A549 (cell line): ENCODE data around the gene LAMP1. TPM values are rescaled to one million over a fixed set of nuclear protein-coding genes. Genes with fewer than 3 reads are reported as not detected.

Experiments used
- ATAC-seq, 2 experiments: fragments of 200-7000 bp in 1 of 2; fragments of >200 bp in 1 of 2; cut with Nextera tagmentation in 1 of 2; cut with Tn5 transposase in 1 of 2; 3 replicates each; pipeline versions ENCODE4 v1.8.0 to v1.9.1; 2018 to 2020; ENCODE audit warnings: mild to moderate bottlenecking in 1 of 2, moderate library complexity in 1 of 2
- CTCF ChIA-PET: fragments of 300-600 bp; sonication (Branson Sonifier 250); formaldehyde crosslinking; extraction: SDS; loops from one replicate; lab custom pipeline; 2021; ENCODE audit warnings: antibody characterized with exemption, inconsistent platforms; lab: Yijun Ruan, JAX
- POLR2A ChIA-PET: fragments of 350-600 bp; formaldehyde crosslinking; extraction: SDS; loops from one replicate; lab custom pipeline; 2021; ENCODE audit warnings: antibody characterized with exemption, inconsistent platforms; lab: Yijun Ruan, JAX
- DNase-seq, 2 experiments: peaks; one replicate each; pipeline versions ENCODE4 v3.0.0 to v3.0.0-alpha.2; 2011 to 2016; ENCODE audit warnings: low read depth in 1 of 2, low spot score in 1 of 2
- FAIRE-seq: peaks from 2 replicates; lab custom pipeline; 2011; peaks lifted over from hg19 to GRCh38; lab: Jason Lieb, UNC
- H3K27ac ChIP-seq, 2 experiments: fragments of >200 bp; sonication (Bioruptor Twin); formaldehyde crosslinking; 3 replicates each; pipeline ENCODE4 v1.5.1; 2016 to 2017
- H3K4me1 ChIP-seq: fragments of >200 bp; sonication (Bioruptor Twin); formaldehyde crosslinking; 3 replicates; pipeline ENCODE4 v1.6.1; 2016
- H3K4me2 ChIP-seq: fragments of >200 bp; sonication (Bioruptor Twin); formaldehyde crosslinking; 3 replicates; pipeline ENCODE4 v1.6.1; 2016
- H3K4me3 ChIP-seq: fragments of >200 bp; sonication (Bioruptor Twin); formaldehyde crosslinking; 3 replicates; pipeline ENCODE4 v1.5.1; 2016
- H3K9me3 ChIP-seq: fragments of >200 bp; sonication (Bioruptor Twin); formaldehyde crosslinking; 3 replicates; pipeline ENCODE4 v1.6.1; 2016
- BHLHE40 ChIP-seq: IDR thresholded peaks from 2 replicates; pipeline ENCODE4 v1.6.1; 2012; ENCODE audit warnings: low read depth, low read length, inconsistent platforms
- CBX8 ChIP-seq: fragments of 200-600 bp; sonication (generic); IDR thresholded peaks from 2 replicates; pipeline ENCODE4 v1.6.1; 2016
- CEBPB ChIP-seq, 2 experiments: fragments of >200 bp in 1 of 2; sonication (Bioruptor Twin) in 1 of 2; formaldehyde crosslinking in 1 of 2; IDR thresholded peaks; 2 replicates each; pipeline ENCODE4 v1.6.1; 2012 to 2016
- CHD2 ChIP-seq: fragments of 150-350 bp; IDR thresholded peaks from 2 replicates; pipeline ENCODE4 v1.6.1; 2014; ENCODE audit warnings: low read length; ENCODE audit not compliant: partially characterized antibody
- CHD4 ChIP-seq: fragments of 200-600 bp; sonication (generic); IDR thresholded peaks from 2 replicates; pipeline ENCODE4 v1.6.1; 2016; ENCODE audit warnings: antibody characterized with exemption, mild to moderate bottlenecking, borderline replicate concordance
- EHMT2 ChIP-seq: fragments of 200-600 bp; sonication (generic); IDR thresholded peaks from 2 replicates; pipeline ENCODE4 v1.6.1; 2016; ENCODE audit warnings: antibody characterized with exemption, low read depth, mild to moderate bottlenecking, moderate library complexity
- ESRRA ChIP-seq: fragments of 150-350 bp; IDR thresholded peaks from 2 replicates; pipeline ENCODE4 v1.6.1; 2014; ENCODE audit warnings: mild to moderate bottlenecking, low read length, borderline replicate concordance
- FOSL2 ChIP-seq, 2 experiments: fragments of 450-650 bp in 1 of 2; fragments of >200 bp in 1 of 2; sonication (Bioruptor Twin) in 1 of 2; formaldehyde crosslinking; IDR thresholded peaks; 2 replicates each; pipeline versions ENCODE4 v1.5.0 to v1.6.1; 2016 to 2020; ENCODE audit warnings: mild to moderate bottlenecking in 1 of 2, moderate library complexity in 1 of 2
- FOXS1 ChIP-seq: fragments of 250-450 bp; sonication (Bioruptor Pico); IDR thresholded peaks from 2 replicates; pipeline ENCODE4 v1.5.0; 2020; ENCODE audit warnings: mild to moderate bottlenecking, moderate library complexity
- GATA3 ChIP-seq: IDR thresholded peaks from 2 replicates; pipeline ENCODE4 v1.6.1; 2012; ENCODE audit warnings: borderline replicate concordance
- HDAC2 ChIP-seq: fragments of 200-600 bp; sonication (generic); IDR thresholded peaks from 2 replicates; pipeline ENCODE4 v1.6.1; 2016
- HOXB13 ChIP-seq: fragments of 250-450 bp; sonication (Bioruptor Pico); IDR thresholded peaks from 2 replicates; pipeline ENCODE4 v1.5.0; 2020; ENCODE audit warnings: low read depth, mild to moderate bottlenecking, moderate library complexity
- HOXB5 ChIP-seq: fragments of 250-450 bp; sonication (Bioruptor Pico); IDR thresholded peaks from 2 replicates; pipeline ENCODE4 v1.5.0; 2020; ENCODE audit warnings: mild to moderate bottlenecking, moderate library complexity
- KDM1A ChIP-seq: fragments of 200-600 bp; sonication (generic); IDR thresholded peaks from 2 replicates; pipeline ENCODE4 v1.6.1; 2016; ENCODE audit warnings: low read depth, mild to moderate bottlenecking
- MAFK ChIP-seq: fragments of 450-650 bp; IDR thresholded peaks from 2 replicates; pipeline ENCODE4 v1.6.1; 2014; ENCODE audit not compliant: partially characterized antibody
- MAZ ChIP-seq: fragments of 150-350 bp; IDR thresholded peaks from 2 replicates; pipeline ENCODE4 v1.6.1; 2014; ENCODE audit warnings: antibody characterized with exemption, low read depth, low read length, borderline replicate concordance
- NFE2L2 ChIP-seq: fragments of 150-350 bp; conservative IDR thresholded peaks from 2 replicates; pipeline ENCODE4 v1.6.1; 2014; ENCODE audit warnings: low read length
- NPAS2 ChIP-seq: fragments of 250-450 bp; sonication (Bioruptor Pico); IDR thresholded peaks from 2 replicates; pipeline ENCODE4 v1.8.0; 2022; ENCODE audit warnings: mild to moderate bottlenecking, moderate library complexity, borderline replicate concordance
- POLR2A ChIP-seq: IDR thresholded peaks from 2 replicates; pipeline ENCODE4 v1.6.1; 2012; ENCODE audit warnings: mild to moderate bottlenecking, low read length
- POLR2AphosphoS2 ChIP-seq: conservative IDR thresholded peaks from 2 replicates; pipeline ENCODE4 v1.6.1; 2012; ENCODE audit warnings: low read length, improper control_type of control experiment, inconsistent platforms
- RNF2 ChIP-seq: fragments of 200-600 bp; sonication (generic); IDR thresholded peaks from 2 replicates; pipeline ENCODE4 v1.6.1; 2016; ENCODE audit warnings: low read depth, mild to moderate bottlenecking, antibody characterized with exemption, moderate library complexity, borderline replicate concordance
- ZC3H11A ChIP-seq: fragments of 450-650 bp; IDR thresholded peaks from 2 replicates; pipeline ENCODE4 v1.6.1; 2014; ENCODE audit warnings: antibody characterized with exemption, mild to moderate bottlenecking
- ZFP36 ChIP-seq: fragments of 450-650 bp; IDR thresholded peaks from 2 replicates; pipeline ENCODE4 v1.6.1; 2014; ENCODE audit warnings: borderline replicate concordance; ENCODE audit not compliant: partially characterized antibody
- ZSCAN20 ChIP-seq: fragments of 250-450 bp; sonication (Bioruptor Pico); IDR thresholded peaks from 2 replicates; pipeline ENCODE4 v1.8.0; 2022; ENCODE audit warnings: mild to moderate bottlenecking, moderate library complexity
- WGBS: methylation state at CpG from one replicate; pipeline ENCODE4 v1.1.6; 2017; ENCODE audit errors: missing lambda C conversion rate; 5-methylcytosine and 5-hydroxymethylcytosine counted together
- polyA plus RNA-seq, 4 experiments: library from polyadenylated mRNA; depleted of rRNA in 3 of 4; stranded (reverse); fragments of >200 nt; fragmentation: RNase III in 1 of 4; extraction: RNeasy Plus Mini Kit Qiagen cat#74134 plus additional on column Dnase treatment in 1 of 4; gene quantifications; 2 replicates in 3 of 4; 3 replicates in 1 of 4; pipeline ENCODE4 v1.2.3, GENCODE V29; 2011 to 2017
- TF ChIP-seq, protein P1 (sequence below): fragments of 250-450 bp; sonication (Bioruptor Pico); IDR thresholded peaks from 2 replicates; pipeline ENCODE4 v1.5.0; 2020; ENCODE audit warnings: low read depth, mild to moderate bottlenecking, moderate library complexity
- TF ChIP-seq, protein P2 (sequence below): IDR thresholded peaks from 2 replicates; pipeline ENCODE4 v1.6.1; 2012
- TF ChIP-seq, protein P3 (sequence below): fragments of >200 bp; sonication (Bioruptor Twin); formaldehyde crosslinking; IDR thresholded peaks from 3 replicates; pipeline ENCODE4 v1.5.1; 2016

LAMP1 gene
- polyA plus RNA-seq, 2 of the 4 experiments (the other 2 are of a cell fraction), result 58.7 to 114 TPM

DNA sequence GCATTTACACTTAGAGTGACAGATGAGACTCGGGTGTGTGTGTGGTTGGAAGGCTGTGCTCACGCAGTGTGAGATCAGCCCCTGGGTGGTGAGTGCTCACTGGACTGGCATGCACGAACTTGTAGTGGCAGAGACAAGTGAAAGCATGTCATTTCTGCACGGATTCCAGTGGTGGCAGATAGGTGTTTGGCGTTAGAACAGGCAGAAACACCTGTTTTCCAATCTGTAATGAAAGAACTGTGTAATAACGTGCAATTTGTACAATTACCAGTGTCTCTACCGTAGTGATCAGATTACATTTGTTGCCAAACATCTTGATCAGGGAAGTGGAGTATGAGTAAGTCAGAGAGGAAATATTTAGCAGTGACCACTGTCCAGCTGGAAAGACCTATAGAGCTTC, 8.2 kb downstream of the LAMP1 start:
- FAIRE-seq (no peak), DNase-seq (no peak)
- no peak overlapping the region for H3K4me3 ChIP-seq
- no peak overlapping the region for H3K27ac ChIP-seq
- TF ChIP-seq EHMT2, result no peak
- TF ChIP-seq MAFK, result no peak
- TF ChIP-seq CHD4, result no peak
- no peak for TF ChIP-seq ESRRA
- no peak for TF ChIP-seq FOSL2 (IDR thresholded peaks at IDR 0.05)
- no peak for TF ChIP-seq FOSL2 (CRISPR knock-in tag; IDR thresholded peaks at IDR 0.05)
- TF ChIP-seq KDM1A, result no peak
- TF ChIP-seq GATA3, result no peak
- no peak for TF ChIP-seq BHLHE40
- TF ChIP-seq MAZ, result no peak
- TF ChIP-seq RNF2, result no peak
- no peak for TF ChIP-seq ZSCAN20 (CRISPR knock-in tag)
- no peak for TF ChIP-seq HDAC2
- no peak for TF ChIP-seq ZFP36
- TF ChIP-seq ZC3H11A, result no peak
- TF ChIP-seq, protein P1, sequence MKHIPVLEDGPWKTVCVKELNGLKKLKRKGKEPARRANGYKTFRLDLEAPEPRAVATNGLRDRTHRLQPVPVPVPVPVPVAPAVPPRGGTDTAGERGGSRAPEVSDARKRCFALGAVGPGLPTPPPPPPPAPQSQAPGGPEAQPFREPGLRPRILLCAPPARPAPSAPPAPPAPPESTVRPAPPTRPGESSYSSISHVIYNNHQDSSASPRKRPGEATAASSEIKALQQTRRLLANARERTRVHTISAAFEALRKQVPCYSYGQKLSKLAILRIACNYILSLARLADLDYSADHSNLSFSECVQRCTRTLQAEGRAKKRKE (CRISPR knock-in tag), result no peak
- no peak for TF ChIP-seq CHD2
- no peak for TF ChIP-seq NPAS2
- TF ChIP-seq POLR2A, result no peak
- no peak for TF ChIP-seq POLR2AphosphoS2
- TF ChIP-seq, all 56 proteins: peak for 0
- ChIA-PET POLR2A (no interaction called here), CTCF (interaction anchor here (0.6 kb wide), 1 partner anchor 46 kb away, joined by 3 read pairs; no protein-coding TSS in a partner anchor)
- 60% methylated on average over 7 of the region's 7 CpGs for WGBS
- ATAC-seq, result no peak
- Histone ChIP-seq H3K4me1 (no peaks in the 10 kb centered on the region), H3K9me3 (no peaks in the 10 kb centered on the region), H3K4me2 (no peak overlapping the region)

DNA sequence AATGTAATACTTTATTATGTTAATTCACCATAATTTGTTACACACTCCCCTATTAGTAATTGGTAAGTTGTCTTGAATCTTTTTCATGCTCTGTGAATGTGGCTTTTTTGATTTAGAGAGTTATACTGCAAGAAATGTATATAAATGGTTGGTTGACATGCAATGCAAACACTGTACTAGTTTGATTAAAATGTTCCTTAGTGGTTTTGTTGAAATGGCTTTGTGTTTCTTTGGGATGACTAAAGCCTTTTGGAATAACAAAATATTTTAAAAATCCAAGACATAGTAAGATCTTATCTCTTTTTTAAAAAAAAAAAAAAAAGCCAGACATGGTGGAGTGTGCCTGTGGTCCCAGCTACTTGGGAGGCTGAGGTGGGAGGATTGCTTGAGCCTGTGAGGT, 10.5 kb downstream of the LAMP1 start:
- Histone ChIP-seq H3K27ac (no peak overlapping the region), H3K4me1 (no peaks in the 10 kb centered on the region), H3K4me3 (no peak overlapping the region), H3K9me3 (no peaks in the 10 kb centered on the region), H3K4me2 (no peak overlapping the region)
- TF ChIP-seq ZFP36 (no peak), CHD2 (no peak), CHD4 (no peak), NFE2L2 (no peak), FOXS1 (CRISPR knock-in tag) (no peak), CBX8 (no peak), EHMT2 (no peak), CEBPB (IDR thresholded peaks at IDR 0.05) (no peak), MAZ (no peak), POLR2AphosphoS2 (no peak), ZC3H11A (no peak), HOXB5 (no peak), HOXB13 (CRISPR knock-in tag) (no peak)
- TF ChIP-seq, protein P2, sequence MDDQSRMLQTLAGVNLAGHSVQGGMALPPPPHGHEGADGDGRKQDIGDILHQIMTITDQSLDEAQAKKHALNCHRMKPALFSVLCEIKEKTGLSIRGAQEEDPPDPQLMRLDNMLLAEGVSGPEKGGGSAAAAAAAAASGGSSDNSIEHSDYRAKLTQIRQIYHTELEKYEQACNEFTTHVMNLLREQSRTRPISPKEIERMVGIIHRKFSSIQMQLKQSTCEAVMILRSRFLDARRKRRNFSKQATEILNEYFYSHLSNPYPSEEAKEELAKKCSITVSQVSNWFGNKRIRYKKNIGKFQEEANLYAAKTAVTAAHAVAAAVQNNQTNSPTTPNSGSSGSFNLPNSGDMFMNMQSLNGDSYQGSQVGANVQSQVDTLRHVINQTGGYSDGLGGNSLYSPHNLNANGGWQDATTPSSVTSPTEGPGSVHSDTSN, result no peak
- TF ChIP-seq, protein P3, sequence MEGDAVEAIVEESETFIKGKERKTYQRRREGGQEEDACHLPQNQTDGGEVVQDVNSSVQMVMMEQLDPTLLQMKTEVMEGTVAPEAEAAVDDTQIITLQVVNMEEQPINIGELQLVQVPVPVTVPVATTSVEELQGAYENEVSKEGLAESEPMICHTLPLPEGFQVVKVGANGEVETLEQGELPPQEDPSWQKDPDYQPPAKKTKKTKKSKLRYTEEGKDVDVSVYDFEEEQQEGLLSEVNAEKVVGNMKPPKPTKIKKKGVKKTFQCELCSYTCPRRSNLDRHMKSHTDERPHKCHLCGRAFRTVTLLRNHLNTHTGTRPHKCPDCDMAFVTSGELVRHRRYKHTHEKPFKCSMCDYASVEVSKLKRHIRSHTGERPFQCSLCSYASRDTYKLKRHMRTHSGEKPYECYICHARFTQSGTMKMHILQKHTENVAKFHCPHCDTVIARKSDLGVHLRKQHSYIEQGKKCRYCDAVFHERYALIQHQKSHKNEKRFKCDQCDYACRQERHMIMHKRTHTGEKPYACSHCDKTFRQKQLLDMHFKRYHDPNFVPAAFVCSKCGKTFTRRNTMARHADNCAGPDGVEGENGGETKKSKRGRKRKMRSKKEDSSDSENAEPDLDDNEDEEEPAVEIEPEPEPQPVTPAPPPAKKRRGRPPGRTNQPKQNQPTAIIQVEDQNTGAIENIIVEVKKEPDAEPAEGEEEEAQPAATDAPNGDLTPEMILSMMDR, result no peak
- ATAC-seq, result no peak
- no peak for FAIRE-seq
- POLR2A ChIA-PET, result no interaction called here
- CTCF ChIA-PET, result no interaction called here
- no peak for DNase-seq
